Putamen (tissue), 1 donor: ENCODE data around the gene TMEM132A.
"Not testable (repeated sequence)": the region's sequence is repeated elsewhere in the genome, so short reads cannot be mapped to it uniquely, and the experiment has no call there.

Experiments
- DNase-seq: peaks from one replicate; pipeline ENCODE4 v3.0.0-alpha.2; 2016; ENCODE audit warnings: low spot score

The TMEM132A gene

DNA sequence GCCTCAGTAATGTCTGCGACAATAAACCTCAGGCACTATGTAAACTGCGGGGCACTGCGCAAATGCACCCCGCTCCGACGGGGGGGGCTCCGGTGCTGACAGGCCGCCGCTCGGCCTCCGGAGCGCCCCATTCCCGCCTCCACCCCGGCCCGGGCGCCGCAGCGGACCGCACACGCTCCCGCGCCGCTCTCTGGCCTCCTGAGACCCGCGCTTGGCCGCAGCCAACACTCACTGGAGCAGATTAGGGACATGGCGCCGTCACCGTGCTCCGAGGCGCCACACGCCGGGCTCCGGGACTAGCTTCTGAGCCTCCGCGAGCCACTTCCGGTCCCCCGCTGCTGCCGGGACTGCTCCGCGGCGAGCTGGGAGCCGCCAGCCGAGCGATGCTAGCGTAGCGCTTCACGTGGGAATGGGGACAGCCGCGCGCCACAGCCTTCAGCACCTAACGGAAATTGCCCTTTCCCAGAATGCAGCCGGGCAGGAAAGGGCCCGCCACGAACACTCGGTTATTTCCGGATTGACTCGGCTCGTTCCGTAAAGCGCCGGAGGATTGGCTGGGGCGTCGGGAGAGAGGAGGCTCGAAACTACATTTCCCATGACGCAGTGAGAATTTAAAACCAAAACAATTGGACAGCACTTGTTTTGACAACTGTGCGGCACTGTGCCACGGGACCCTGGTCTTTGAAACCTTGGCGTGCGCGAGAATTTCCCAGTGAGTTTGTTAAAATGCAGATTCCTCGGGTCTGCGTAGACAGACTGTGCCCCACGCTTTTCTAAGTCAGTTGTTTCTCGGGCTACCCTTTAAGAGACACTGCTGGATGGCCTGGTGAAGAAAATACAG, 17.9 kb upstream of the TMEM132A start, which contains the start of gene PRPF19:
PRPF19 (minus strand) TSS at position 454 of the 841 bp plus-strand sequence; CDS start at position 251, 203 bp downstream.
- peak; percentile 97 for DNase-seq

DNA sequence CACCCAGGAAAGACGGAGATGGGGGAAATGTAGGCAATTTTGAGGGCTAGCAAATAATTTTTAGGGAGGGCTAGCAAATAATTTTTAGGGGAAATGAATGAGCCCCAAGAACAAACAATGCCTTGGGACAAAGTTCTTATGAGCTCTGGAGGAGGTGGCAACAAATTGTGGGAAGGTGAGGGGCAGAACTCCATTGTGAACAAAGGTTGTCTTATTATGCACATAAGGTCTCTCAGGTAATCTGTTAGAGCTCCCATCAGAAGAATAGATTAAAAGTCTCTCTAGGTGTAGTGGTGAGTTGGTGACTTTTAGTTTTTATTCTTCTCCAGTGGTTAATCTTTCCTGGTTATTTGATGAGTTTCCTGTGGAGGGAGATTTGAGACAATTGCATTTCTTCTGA, 15.5 kb upstream of the TMEM132A start:
- no peak for DNase-seq

GRCh38 chr11:60909680-60910280, 14.5 kb upstream of the TMEM132A start:
- DNase-seq, result not testable (repeated sequence)

GRCh38 chr11:60910281-60910687, 14.0 kb upstream of the TMEM132A start:
- no peak for DNase-seq

DNA sequence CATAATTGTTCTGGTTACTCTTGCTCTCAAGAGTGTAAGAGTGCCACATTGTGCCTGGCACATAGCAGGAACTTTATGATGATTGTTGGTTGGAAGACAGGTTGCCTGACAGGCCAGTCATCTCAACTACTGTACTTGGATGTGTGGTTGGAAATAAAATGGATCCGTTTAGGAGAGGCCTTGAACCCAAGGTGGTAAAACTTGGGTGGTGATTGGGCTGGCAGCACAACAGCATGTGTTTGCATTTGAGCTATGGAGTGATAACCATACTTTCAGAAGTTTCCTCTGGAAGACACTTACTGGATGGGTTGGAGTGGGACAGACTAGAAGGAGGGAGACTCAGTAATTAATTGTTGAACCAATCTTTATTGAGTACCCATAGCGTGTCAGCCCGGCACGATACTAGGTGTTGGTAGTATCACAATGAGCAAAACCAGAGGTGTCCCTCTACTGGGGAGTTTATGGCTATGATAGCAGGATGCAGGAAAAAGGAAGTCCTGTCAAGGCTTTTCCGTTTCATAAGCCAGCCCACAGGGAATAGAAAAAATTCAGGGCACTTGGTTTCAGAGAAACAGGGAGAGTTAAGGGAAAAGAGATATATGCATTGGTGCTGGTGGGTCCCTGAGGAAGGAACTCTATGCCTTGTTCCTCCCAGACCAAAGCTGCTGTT, 13.4 kb upstream of the TMEM132A start:
- DNase-seq, result no peak

GRCh38 chr11:60912223-60912850, 11.9 kb upstream of the TMEM132A start:
- no peak for DNase-seq

GRCh38 chr11:60912851-60913528, 11.3 kb upstream of the TMEM132A start:
- no peak for DNase-seq

DNA sequence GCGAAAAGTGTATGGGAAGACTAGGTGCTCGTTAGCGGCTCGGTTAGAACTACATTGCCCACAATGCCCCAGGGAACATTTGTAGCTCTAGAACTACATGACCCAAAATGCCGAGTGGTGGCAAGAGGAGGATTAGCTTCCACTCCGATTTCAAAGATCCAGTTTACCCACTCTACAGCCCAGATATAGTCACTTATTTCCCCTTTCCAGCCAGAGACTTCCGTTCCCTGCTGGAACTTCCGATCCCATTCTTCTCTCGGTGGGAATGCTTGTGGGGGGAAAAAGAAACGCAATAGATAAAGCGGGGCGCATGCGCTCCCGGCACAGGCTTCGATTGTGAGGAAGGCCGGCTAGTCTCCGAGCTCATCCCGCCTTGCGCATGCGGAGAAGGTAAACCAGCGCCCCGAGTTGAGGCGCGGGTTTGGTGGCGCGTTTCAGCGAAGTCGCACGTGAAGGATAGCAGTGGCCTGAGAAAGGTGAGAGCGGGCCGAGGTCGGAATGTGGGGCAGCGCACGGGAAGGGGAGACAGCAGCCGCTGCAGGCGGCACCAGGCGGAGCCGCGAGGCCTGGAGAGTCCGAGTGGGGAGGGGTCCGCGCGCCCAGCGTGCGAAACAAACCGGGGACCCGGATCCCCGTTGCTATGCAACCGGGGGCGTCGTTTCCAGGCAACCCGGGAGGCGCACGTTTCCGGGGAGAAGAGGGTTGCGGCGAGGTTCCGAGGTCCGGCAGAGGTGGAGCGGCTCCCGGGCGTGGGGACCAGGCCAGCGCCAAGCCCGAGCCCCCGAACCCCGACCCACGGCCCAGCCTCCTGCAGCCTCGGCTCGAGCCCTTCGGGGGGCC, 10.2 kb upstream of the TMEM132A start, which contains the start of gene TMEM109:
TMEM109 (plus strand) TSS at position 366 of the 840 bp plus-strand sequence. CDS start 5,536 bp downstream, outside the sequence.
- peak; percentile 93 for DNase-seq

GRCh38 chr11:60914633-60915247, 9.5 kb upstream of the TMEM132A start:
- DNase-seq, result no peak

GRCh38 chr11:60915248-60915914, 8.9 kb upstream of the TMEM132A start:
- no peak for DNase-seq

- no peak for DNase-seq
Measured at GRCh38 chr11:60916669-60917206, 7.5 kb upstream of the TMEM132A start.

DNA sequence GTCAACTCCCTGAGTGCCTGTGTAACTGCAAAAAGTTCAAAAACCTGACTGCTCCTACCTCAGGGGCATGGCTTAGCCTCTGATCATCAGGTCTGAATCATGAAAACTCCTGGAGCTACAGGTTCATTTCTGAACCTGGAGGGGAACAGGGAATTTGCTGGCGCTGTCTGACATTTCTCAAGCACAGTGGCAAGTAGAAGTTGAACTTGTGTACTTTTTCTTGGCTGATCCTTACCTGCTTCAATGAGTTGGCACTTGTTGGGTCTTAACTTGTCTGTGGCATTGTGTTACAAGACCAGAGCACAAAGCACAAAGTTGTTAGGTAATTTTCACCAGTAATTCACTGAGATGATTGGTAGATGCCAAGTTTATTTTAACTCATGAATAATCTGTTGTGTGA, 7.0 kb upstream of the TMEM132A start:
- DNase-seq, result no peak

- no peak for DNase-seq
Measured at GRCh38 chr11:60918251-60918938, 5.9 kb upstream of the TMEM132A start.

DNA sequence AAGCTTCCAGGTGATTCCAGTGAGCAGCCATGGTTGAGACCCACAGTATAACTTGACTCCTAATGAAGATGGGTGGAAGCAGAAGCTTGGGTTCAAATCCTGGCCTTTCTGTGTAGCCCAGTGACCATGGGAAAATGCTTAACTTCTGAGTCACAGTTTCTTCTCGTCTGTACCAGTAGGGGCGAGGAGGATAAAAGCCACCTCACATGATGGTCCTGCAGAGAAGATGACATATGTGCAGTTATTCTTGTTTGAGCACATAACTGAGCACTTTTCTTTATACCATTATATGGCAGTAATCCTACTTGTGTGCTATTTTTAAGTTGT, 5.4 kb upstream of the TMEM132A start:
- no peak for DNase-seq

GRCh38 chr11:60919320-60919719, 4.9 kb upstream of the TMEM132A start:
- no peak for DNase-seq

- no peak for DNase-seq
Measured at GRCh38 chr11:60919956-60920355, 4.3 kb upstream of the TMEM132A start.

- no peak for DNase-seq
Measured at GRCh38 chr11:60921259-60921658, 3.0 kb upstream of the TMEM132A start.

GRCh38 chr11:60921777-60922335, 2.4 kb upstream of the TMEM132A start:
- no peak for DNase-seq

DNA sequence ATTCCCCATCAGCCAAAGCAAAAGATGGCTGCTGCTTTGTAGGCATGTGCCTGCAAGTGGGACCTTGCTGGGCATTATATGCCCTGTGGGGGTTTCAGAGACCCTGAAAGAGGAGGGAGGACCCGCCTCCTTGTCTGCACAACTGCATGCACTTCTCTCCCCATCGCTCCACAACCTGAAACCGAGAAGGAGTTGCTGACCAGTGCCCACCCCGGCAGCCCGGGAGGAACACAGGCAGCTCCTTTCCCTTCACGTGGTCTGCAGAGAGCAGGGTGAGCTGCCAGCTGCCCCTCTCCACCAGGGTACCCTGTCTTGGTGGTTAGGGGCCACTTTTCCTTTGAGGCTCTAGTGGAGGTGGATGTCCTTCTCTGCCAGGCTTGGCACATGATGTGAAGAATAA, 1.4 kb upstream of the TMEM132A start:
- DNase-seq, result no peak
